ENCODE measurements around the gene DGCR8. TPM values are rescaled to one million over a fixed set of nuclear protein-coding genes. Genes with fewer than 3 reads are reported as not detected.
A peak's percentile ranks its signal among the peaks of the same experiment; 100 is the strongest.

Gene DGCR8
- total RNA-seq, 1 experiment from 2014 or later = 41.7 TPM

- TF ChIP-seq EZH2 (IDR thresholded peaks at IDR 0.05; ENCODE audit: low read length, unreplicated experiment) (no peak), CTCF (conservative IDR thresholded peaks at IDR 0.05; ENCODE audit: low read depth, low read length) (peak; percentile 51; the same call in 1 of the 2 replicates)
- no peaks in the 10 kb centered on the region for H3K9me3 ChIP-seq (ENCODE audit: low read length)
- no peak overlapping the region for H3K4me3 ChIP-seq (ENCODE audit: low read length)
- ChIA-PET POLR2A (ENCODE audit: unreplicated experiment) (no interaction called here), CTCF (no interaction called here)
- intact Hi-C loops (cut with micrococcal nuclease) = no loop called here
- ATAC-seq (no peak), DNase-seq (no peak)
- H3K36me3 ChIP-seq (ENCODE audit: low read depth, low read length) = peaks cover 45% of the 10 kb centered on the region; the same call in 1 of the 2 replicates
- H3K4me1 ChIP-seq (ENCODE audit: insufficient read depth, low read length) = peaks cover 13% of the 10 kb centered on the region
- H3F3A ChIP-seq (ENCODE audit: low read length, unreplicated experiment) = no peaks in the 10 kb centered on the region
- H3K4me2 ChIP-seq (ENCODE audit: low read length) = no peak overlapping the region
- peaks cover 40% of the 10 kb centered on the region for H4K20me1 ChIP-seq (ENCODE audit: low read length)
- no peak overlapping the region for H2AFZ ChIP-seq (ENCODE audit: low read length)
- H3K27ac ChIP-seq (ENCODE audit: low read length) = no peak overlapping the region
- peaks cover 76% of the 10 kb centered on the region for H3K79me2 ChIP-seq (ENCODE audit: low read length)
- no peaks in the 10 kb centered on the region for H3K9me2 ChIP-seq (replicated peaks; ENCODE audit: low read length)
- no peak overlapping the region for H3K9ac ChIP-seq (ENCODE audit: low read length)
- no TSS peak for BruUV-seq (replicated peaks)
- no peaks in the 10 kb centered on the region for H3K27me3 ChIP-seq (ENCODE audit: low read length)
Measured at GRCh38 chr22:20084547-20085413, 4.7 kb downstream of the DGCR8 start.

GRCh38 chr22:20085651-20086050 is 5.6 kb downstream of the DGCR8 start:
- Histone ChIP-seq H3K4me2 (ENCODE audit: low read length) (no peak overlapping the region), H3K9ac (ENCODE audit: low read length) (no peak overlapping the region), H3K79me2 (ENCODE audit: low read length) (peaks cover 72% of the 10 kb centered on the region), H3K27ac (ENCODE audit: low read length) (no peak overlapping the region), H3K9me3 (ENCODE audit: low read length) (no peaks in the 10 kb centered on the region), H3F3A (ENCODE audit: low read length, unreplicated experiment) (no peaks in the 10 kb centered on the region), H3K9me2 (replicated peaks; ENCODE audit: low read length) (no peaks in the 10 kb centered on the region), H3K4me3 (ENCODE audit: low read length) (no peak overlapping the region), H4K20me1 (ENCODE audit: low read length) (peaks cover 40% of the 10 kb centered on the region), H3K4me1 (ENCODE audit: insufficient read depth, low read length) (peaks cover 13% of the 10 kb centered on the region), H3K27me3 (ENCODE audit: low read length) (no peaks in the 10 kb centered on the region), H2AFZ (ENCODE audit: low read length) (no peak overlapping the region), H3K36me3 (ENCODE audit: low read depth, low read length) (peaks cover 54% of the 10 kb centered on the region)
- ChIA-PET POLR2A (ENCODE audit: unreplicated experiment) (no interaction called here), CTCF (no interaction called here)
- no TSS peak for BruUV-seq (replicated peaks)
- TF ChIP-seq CTCF (conservative IDR thresholded peaks at IDR 0.05; ENCODE audit: low read depth, low read length) (no peak), EZH2phosphoT487 (IDR thresholded peaks at IDR 0.05; ENCODE audit: borderline replicate concordance, low read length) (no peak), EZH2 (IDR thresholded peaks at IDR 0.05; ENCODE audit: low read length, unreplicated experiment) (no peak)
- no peak for DNase-seq
- no peak for ATAC-seq
- intact Hi-C loops (cut with micrococcal nuclease) = no loop called here

GRCh38 chr22:20086101-20086599 is 6.1 kb downstream of the DGCR8 start:
- Histone ChIP-seq H3K79me2 (ENCODE audit: low read length) (peaks cover 67% of the 10 kb centered on the region), H3K36me3 (ENCODE audit: low read depth, low read length) (peaks cover 57% of the 10 kb centered on the region), H3K27me3 (ENCODE audit: low read length) (no peaks in the 10 kb centered on the region), H3K9me3 (ENCODE audit: low read length) (no peaks in the 10 kb centered on the region), H4K20me1 (ENCODE audit: low read length) (peaks cover 40% of the 10 kb centered on the region), H3K4me2 (ENCODE audit: low read length) (no peak overlapping the region), H3K4me3 (ENCODE audit: low read length) (no peak overlapping the region), H3K27ac (ENCODE audit: low read length) (no peak overlapping the region), H3K9ac (ENCODE audit: low read length) (no peak overlapping the region), H2AFZ (ENCODE audit: low read length) (no peak overlapping the region), H3K9me2 (replicated peaks; ENCODE audit: low read length) (no peaks in the 10 kb centered on the region), H3F3A (ENCODE audit: low read length, unreplicated experiment) (no peaks in the 10 kb centered on the region), H3K4me1 (ENCODE audit: insufficient read depth, low read length) (peaks cover 13% of the 10 kb centered on the region)
- ChIA-PET POLR2A (ENCODE audit: unreplicated experiment) (no interaction called here), CTCF (no interaction called here)
- no TSS peak for BruUV-seq (replicated peaks)
- DNase-seq = no peak
- TF ChIP-seq EZH2 (IDR thresholded peaks at IDR 0.05; ENCODE audit: low read length, unreplicated experiment) = no peak
- no peak for TF ChIP-seq CTCF (conservative IDR thresholded peaks at IDR 0.05; ENCODE audit: low read depth, low read length)
- no peak for TF ChIP-seq EZH2phosphoT487 (IDR thresholded peaks at IDR 0.05; ENCODE audit: borderline replicate concordance, low read length)
- intact Hi-C loops (cut with micrococcal nuclease) = no loop called here
- no peak for ATAC-seq
